IMR-90 (cell line): ENCODE results near the gene CREB5. TPM values are rescaled to one million over a fixed set of nuclear protein-coding genes. Genes with fewer than 3 reads are reported as not detected.

Source experiments
- ATAC-seq: fragments of 200-7000 bp; cut with Tn5 transposase; 2 replicates; pipeline ENCODE4 v1.9.1; 2020; ENCODE audit warnings: low read depth, mild to moderate bottlenecking, moderate library complexity
- BruUV-seq: library from RNA; stranded (reverse); fragments of 400-500 nt; replicated peaks from 2 replicates; lab custom pipeline; 2021; lab: Mats Ljungman, UMichigan
- CTCF ChIA-PET: fragments of 300-600 bp; formaldehyde crosslinking; extraction: SDS; loops from one replicate; lab custom pipeline; 2021; ENCODE audit warnings: antibody characterized with exemption; lab: Yijun Ruan, JAX
- POLR2A ChIA-PET: fragments of 300-600 bp; sonication (Branson Sonifier 250); formaldehyde crosslinking; loops from one replicate; lab custom pipeline; 2022; ENCODE audit warnings: antibody characterized with exemption; ENCODE audit not compliant: unreplicated experiment; lab: Charles Lee
- DNase-seq: peaks from one replicate; pipeline ENCODE4 v3.0.0; 2013
- H2AFZ ChIP-seq: replicated peaks from 2 replicates; pipeline ENCODE3; 2013; ENCODE audit warnings: low read length, mild to moderate bottlenecking; ENCODE audit not compliant: poor library complexity
- H2AK5ac ChIP-seq: 2 replicates; pipeline ENCODE4 v1.6.1; 2013; ENCODE audit warnings: low read depth, low read length, inconsistent platforms
- H2AK9ac ChIP-seq: replicated peaks from 2 replicates; pipeline ENCODE3; 2013; ENCODE audit warnings: mild to moderate bottlenecking, low read depth, low read length, moderate library complexity; ENCODE audit not compliant: poor library complexity
- H2BK120ac ChIP-seq: 2 replicates; pipeline ENCODE4 v1.6.1; 2013; ENCODE audit warnings: low read depth, low read length, inconsistent platforms
- H2BK15ac ChIP-seq: 3 replicates; pipeline ENCODE4 v1.6.1; 2013; ENCODE audit warnings: low read depth, low read length, inconsistent platforms
- H2BK20ac ChIP-seq: 2 replicates; pipeline ENCODE4 v1.6.1; 2013; ENCODE audit warnings: low read depth, mild to moderate bottlenecking, inconsistent platforms, low read length, moderate library complexity
- H2BK5ac ChIP-seq: 2 replicates; pipeline ENCODE4 v1.6.1; 2013; ENCODE audit warnings: mild to moderate bottlenecking, low read depth, low read length, inconsistent platforms; ENCODE audit not compliant: poor library complexity, severe bottlenecking
- H3K14ac ChIP-seq: replicated peaks from 2 replicates; pipeline ENCODE4 v1.6.1; 2013; ENCODE audit warnings: low read depth, low read length, inconsistent platforms
- H3K18ac ChIP-seq: 2 replicates; pipeline ENCODE4 v1.6.1; 2013; ENCODE audit warnings: low read depth, low read length, control low read depth
- H3K23ac ChIP-seq: 2 replicates; pipeline ENCODE4 v1.6.1; 2013; ENCODE audit warnings: low read depth, low read length, inconsistent platforms
- H3K27ac ChIP-seq: 2 replicates; pipeline ENCODE4 v1.5.1; 2013; ENCODE audit warnings: mild to moderate bottlenecking, control low read depth, low read length; ENCODE audit not compliant: insufficient read depth
- H3K27me3 ChIP-seq: 2 replicates; pipeline ENCODE4 v1.6.1; 2013; ENCODE audit warnings: low read length; ENCODE audit not compliant: control insufficient read depth, insufficient read depth
- H3K36me3 ChIP-seq: 2 replicates; pipeline ENCODE4 v1.6.1; 2013; ENCODE audit warnings: low read length, mixed read lengths; ENCODE audit not compliant: control insufficient read depth, insufficient read depth
- H3K4ac ChIP-seq: 2 replicates; pipeline ENCODE4 v1.6.1; 2013; ENCODE audit warnings: low read depth, low read length, inconsistent platforms
- H3K4me1 ChIP-seq: 2 replicates; pipeline ENCODE4 v1.6.1; 2013; ENCODE audit warnings: low read length, mixed read lengths; ENCODE audit not compliant: control insufficient read depth, insufficient read depth
- H3K4me2 ChIP-seq: 2 replicates; pipeline ENCODE4 v1.6.1; 2013; ENCODE audit warnings: low read depth, mild to moderate bottlenecking, control low read depth, low read length, moderate library complexity
- H3K4me3 ChIP-seq: 2 replicates; pipeline ENCODE4 v1.5.1; 2013; ENCODE audit warnings: low read depth, mild to moderate bottlenecking, control low read depth, low read length, moderate library complexity; ENCODE audit not compliant: insufficient read depth
- H3K56ac ChIP-seq: 2 replicates; pipeline ENCODE4 v1.6.1; 2013; ENCODE audit warnings: low read length, inconsistent platforms; ENCODE audit not compliant: insufficient read depth; ENCODE audit errors: extremely low read depth
- H3K79me1 ChIP-seq, 2 experiments: 2 replicates each; pipeline ENCODE4 v1.6.1; 2013; ENCODE audit warnings: low read length in 2 of 2, inconsistent platforms in 1 of 2, low read depth in 1 of 2
- H3K9ac ChIP-seq: 2 replicates; pipeline ENCODE4 v1.6.1; 2013; ENCODE audit warnings: low read depth, low read length, control low read depth
- H3K9me1 ChIP-seq: 2 replicates; pipeline ENCODE4 v1.6.1; 2013; ENCODE audit warnings: low read length, inconsistent platforms; ENCODE audit not compliant: insufficient read depth
- H3K9me3 ChIP-seq: 2 replicates; pipeline ENCODE4 v1.6.1; 2013; ENCODE audit warnings: low read length; ENCODE audit not compliant: control insufficient read depth, insufficient read depth
- H4K20me1 ChIP-seq: 2 replicates; pipeline ENCODE4 v1.6.1; 2013; ENCODE audit warnings: low read length, inconsistent platforms; ENCODE audit not compliant: insufficient read depth
- H4K5ac ChIP-seq: 2 replicates; pipeline ENCODE4 v1.6.1; 2013; ENCODE audit warnings: mild to moderate bottlenecking, low read depth, low read length, control low read depth
- H4K8ac ChIP-seq, 2 experiments: 2 replicates each; pipeline ENCODE4 v1.6.1; 2013; ENCODE audit warnings: low read depth in 2 of 2, low read length in 2 of 2, control low read depth in 1 of 2, inconsistent platforms in 1 of 2
- H4K91ac ChIP-seq: 2 replicates; pipeline ENCODE4 v1.6.1; 2013; ENCODE audit warnings: low read depth, low read length, inconsistent platforms; ENCODE audit not compliant: insufficient read depth
- BHLHE40 ChIP-seq: fragments of 150-350 bp; IDR thresholded peaks from 2 replicates; pipeline ENCODE4 v1.6.1; 2016; ENCODE audit warnings: mild to moderate bottlenecking, low read depth, low read length
- CEBPB ChIP-seq: IDR thresholded peaks from 2 replicates; pipeline ENCODE4 v1.6.1; 2012; ENCODE audit warnings: low read depth, low read length, improper control_type of control experiment
- CHD1 ChIP-seq: IDR thresholded peaks from 2 replicates; pipeline ENCODE4 v1.6.1; 2012; ENCODE audit warnings: low read depth, low read length, improper control_type of control experiment
- FOS ChIP-seq: fragments of 150-350 bp; IDR thresholded peaks from 2 replicates; pipeline ENCODE4 v1.6.1; 2016; ENCODE audit warnings: low read depth, low read length
- MAFK ChIP-seq: IDR thresholded peaks from 2 replicates; pipeline ENCODE4 v1.6.1; 2012; ENCODE audit warnings: low read depth, low read length, improper control_type of control experiment
- MAZ ChIP-seq: IDR thresholded peaks from 2 replicates; pipeline ENCODE4 v1.6.1; 2012; ENCODE audit warnings: low read depth, mild to moderate bottlenecking, low read length, improper control_type of control experiment, moderate library complexity, borderline replicate concordance
- MXI1 ChIP-seq: IDR thresholded peaks from 2 replicates; pipeline ENCODE4 v1.6.1; 2012; ENCODE audit warnings: low read depth, mild to moderate bottlenecking, low read length, moderate library complexity, borderline replicate concordance
- NFE2L2 ChIP-seq: fragments of 150-350 bp; IDR thresholded peaks from 2 replicates; pipeline ENCODE4 v1.6.1; 2016; ENCODE audit warnings: low read depth, mild to moderate bottlenecking, low read length
- POLR2A ChIP-seq: IDR thresholded peaks from 2 replicates; pipeline ENCODE4 v1.6.1; 2012; ENCODE audit warnings: mild to moderate bottlenecking, low read depth, low read length
- RAD21 ChIP-seq: IDR thresholded peaks from 2 replicates; pipeline ENCODE4 v1.6.1; 2012; ENCODE audit warnings: low read length, improper control_type of control experiment
- RCOR1 ChIP-seq: IDR thresholded peaks from 2 replicates; pipeline ENCODE4 v1.6.1; 2012; ENCODE audit warnings: mild to moderate bottlenecking, low read length, improper control_type of control experiment; ENCODE audit not compliant: insufficient replicate concordance
- RFX5 ChIP-seq: IDR thresholded peaks from 2 replicates; pipeline ENCODE4 v1.8.0; 2012; ENCODE audit warnings: low read depth, mild to moderate bottlenecking, low read length, moderate library complexity
- SMC3 ChIP-seq: fragments of 150-350 bp; IDR thresholded peaks from 2 replicates; pipeline ENCODE4 v1.6.1; 2016; ENCODE audit warnings: low read depth, mild to moderate bottlenecking, antibody characterized with exemption, low read length, moderate library complexity
- WGBS, 2 experiments: methylation state at CpG; one replicate each; pipeline versions ENCODE4 v1.1.5 to v1.1.7; 2013; ENCODE audit warnings: missing lambda C conversion rate in 2 of 2; ENCODE audit not compliant: insufficient read length in 1 of 2; ENCODE audit errors: extremely low coverage in 2 of 2; 5-methylcytosine and 5-hydroxymethylcytosine counted together
- dilution Hi-C: fragments of 300-500 bp; cut with HindIII; formaldehyde crosslinking; loops from one replicate; pipeline ENCODE4 v1.14.3; 2018; ENCODE audit warnings: low sequenced_read_pairs; ENCODE audit not compliant: unreplicated experiment
- in situ Hi-C: fragments of 300-500 bp; cut with MboI; formaldehyde crosslinking; loops from 3 replicates; pipeline ENCODE4 v1.14.3; 2019; ENCODE audit warnings: low sequenced_read_pairs, inconsistent platforms, mixed read lengths
- intact Hi-C: fragments of 100-400 bp; cut with micrococcal nuclease; formaldehyde crosslinking; loops from 2 replicates; pipeline ENCODE4 v1.10.0; 2022
- polyA plus RNA-seq, 3 experiments: library from polyadenylated mRNA; depleted of rRNA; stranded (reverse); fragments of >200 nt; gene quantifications; 2 replicates each; pipeline ENCODE4 v1.2.3, GENCODE V29; 2012; ENCODE audit warnings: low replicate concordance in 1 of 3
- total RNA-seq: library from RNA; depleted of rRNA; stranded (reverse); fragments of >200 nt; gene quantifications from 2 replicates; pipeline ENCODE4 v1.2.3, GENCODE V29; 2012
- TF ChIP-seq, protein P1 (sequence below): fragments of 150-350 bp; IDR thresholded peaks from 2 replicates; pipeline ENCODE4 v1.6.1; 2017; ENCODE audit warnings: mild to moderate bottlenecking, antibody characterized with exemption, low read length, low read depth
- TF ChIP-seq, protein P2 (sequence below): conservative IDR thresholded peaks from 2 replicates; pipeline ENCODE4 v1.5.1; 2012; ENCODE audit warnings: mild to moderate bottlenecking, low read depth, low read length, improper control_type of control experiment
- TF ChIP-seq, protein P3 (sequence below): fragments of 150-350 bp; IDR thresholded peaks from 2 replicates; pipeline ENCODE4 v1.6.1; 2016; ENCODE audit warnings: low read depth, mild to moderate bottlenecking, low read length, moderate library complexity, borderline replicate concordance

Gene CREB5
- total and polyA plus RNA-seq, 2 of the 4 experiments (the other 2 are of a cell fraction) = 7.3 to 13.1 TPM

DNA sequence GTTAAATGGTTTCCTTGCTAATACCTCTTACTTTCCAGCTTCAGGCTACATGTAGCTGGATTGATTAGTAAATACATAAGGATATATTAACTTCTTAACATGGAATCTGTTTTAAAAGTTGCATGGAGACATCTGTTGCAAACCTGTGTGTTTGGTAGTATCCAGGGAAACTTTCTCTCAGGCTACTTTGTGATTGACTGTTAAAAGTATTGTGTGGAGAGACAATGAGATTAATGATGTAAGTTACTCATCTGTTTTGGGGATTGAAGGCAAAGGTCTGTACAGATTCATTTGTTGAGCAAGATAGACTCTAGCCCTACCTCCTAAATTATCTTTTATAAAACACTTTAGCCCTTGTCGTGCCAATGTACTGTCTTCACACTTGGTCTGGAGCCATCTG lies 6.6 kb downstream of the CREB5 start:
- no peak overlapping the region for H2AK9ac ChIP-seq
- no peak overlapping the region for H3K27ac ChIP-seq
- ATAC-seq (no peak), DNase-seq (no peak)
- no peak overlapping the region for H3K9ac ChIP-seq
- no TSS peak for BruUV-seq
- H3K23ac ChIP-seq = no peak overlapping the region
- in situ Hi-C loops (no loop called here), intact Hi-C loops (loop anchor here (5.0 kb wide), 1 partner anchor 133 kb away; no protein-coding TSS in a partner anchor), dilution Hi-C loops (no loop called here)
- POLR2A ChIA-PET = no interaction called here
- H3K14ac ChIP-seq = no peak overlapping the region
- no peaks in the 10 kb centered on the region for H3K9me1 ChIP-seq
- H4K20me1 ChIP-seq = no peaks in the 10 kb centered on the region
- no peak overlapping the region for H3K4me2 ChIP-seq
- H2AK5ac ChIP-seq = no peak overlapping the region
- no peak overlapping the region for H3K4me3 ChIP-seq
- no peak overlapping the region for H3K4ac ChIP-seq
- CTCF ChIA-PET = no interaction called here
- H3K4me1 ChIP-seq = peaks cover 4% of the 10 kb centered on the region
- TF ChIP-seq SMC3 (no peak), FOS (no peak), MXI1 (no peak), RFX5 (no peak), RCOR1 (no peak), POLR2A (no peak), CEBPB (no peak), BHLHE40 (no peak), CHD1 (no peak), MAFK (no peak), RAD21 (no peak), NFE2L2 (no peak), MAZ (no peak)
- TF ChIP-seq, protein P1, sequence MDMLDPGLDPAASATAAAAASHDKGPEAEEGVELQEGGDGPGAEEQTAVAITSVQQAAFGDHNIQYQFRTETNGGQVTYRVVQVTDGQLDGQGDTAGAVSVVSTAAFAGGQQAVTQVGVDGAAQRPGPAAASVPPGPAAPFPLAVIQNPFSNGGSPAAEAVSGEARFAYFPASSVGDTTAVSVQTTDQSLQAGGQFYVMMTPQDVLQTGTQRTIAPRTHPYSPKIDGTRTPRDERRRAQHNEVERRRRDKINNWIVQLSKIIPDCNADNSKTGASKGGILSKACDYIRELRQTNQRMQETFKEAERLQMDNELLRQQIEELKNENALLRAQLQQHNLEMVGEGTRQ = no peak
- TF ChIP-seq, protein P2, sequence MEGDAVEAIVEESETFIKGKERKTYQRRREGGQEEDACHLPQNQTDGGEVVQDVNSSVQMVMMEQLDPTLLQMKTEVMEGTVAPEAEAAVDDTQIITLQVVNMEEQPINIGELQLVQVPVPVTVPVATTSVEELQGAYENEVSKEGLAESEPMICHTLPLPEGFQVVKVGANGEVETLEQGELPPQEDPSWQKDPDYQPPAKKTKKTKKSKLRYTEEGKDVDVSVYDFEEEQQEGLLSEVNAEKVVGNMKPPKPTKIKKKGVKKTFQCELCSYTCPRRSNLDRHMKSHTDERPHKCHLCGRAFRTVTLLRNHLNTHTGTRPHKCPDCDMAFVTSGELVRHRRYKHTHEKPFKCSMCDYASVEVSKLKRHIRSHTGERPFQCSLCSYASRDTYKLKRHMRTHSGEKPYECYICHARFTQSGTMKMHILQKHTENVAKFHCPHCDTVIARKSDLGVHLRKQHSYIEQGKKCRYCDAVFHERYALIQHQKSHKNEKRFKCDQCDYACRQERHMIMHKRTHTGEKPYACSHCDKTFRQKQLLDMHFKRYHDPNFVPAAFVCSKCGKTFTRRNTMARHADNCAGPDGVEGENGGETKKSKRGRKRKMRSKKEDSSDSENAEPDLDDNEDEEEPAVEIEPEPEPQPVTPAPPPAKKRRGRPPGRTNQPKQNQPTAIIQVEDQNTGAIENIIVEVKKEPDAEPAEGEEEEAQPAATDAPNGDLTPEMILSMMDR = no peak
- TF ChIP-seq, protein P3, sequence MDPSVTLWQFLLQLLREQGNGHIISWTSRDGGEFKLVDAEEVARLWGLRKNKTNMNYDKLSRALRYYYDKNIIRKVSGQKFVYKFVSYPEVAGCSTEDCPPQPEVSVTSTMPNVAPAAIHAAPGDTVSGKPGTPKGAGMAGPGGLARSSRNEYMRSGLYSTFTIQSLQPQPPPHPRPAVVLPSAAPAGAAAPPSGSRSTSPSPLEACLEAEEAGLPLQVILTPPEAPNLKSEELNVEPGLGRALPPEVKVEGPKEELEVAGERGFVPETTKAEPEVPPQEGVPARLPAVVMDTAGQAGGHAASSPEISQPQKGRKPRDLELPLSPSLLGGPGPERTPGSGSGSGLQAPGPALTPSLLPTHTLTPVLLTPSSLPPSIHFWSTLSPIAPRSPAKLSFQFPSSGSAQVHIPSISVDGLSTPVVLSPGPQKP = no peak
- no peak overlapping the region for H4K91ac ChIP-seq
- H4K8ac ChIP-seq = 0 out of 4 replicates have a peak overlapping the region, but pooled peaks of 1 of the 2 experiments have one; percentile 19
- H2AFZ ChIP-seq = no peak overlapping the region
- H3K18ac ChIP-seq = peak overlapping the region; percentile 42; the same call in 1 of the 2 replicates
- H2BK20ac ChIP-seq = no peak overlapping the region
- H2BK15ac ChIP-seq = no peak overlapping the region
- peaks cover 0 to 9% of the 10 kb centered on the region in 2 experiments; a peak in 1 of 4 replicates for H3K79me1 ChIP-seq
- no peak overlapping the region for H2BK120ac ChIP-seq
- H3K27me3 ChIP-seq = no peaks in the 10 kb centered on the region
- no peak overlapping the region for H3K56ac ChIP-seq
- peak overlapping the region; percentile 3 for H2BK5ac ChIP-seq
- WGBS, 2 experiments = no CpG with 5 or more reads among the region's 1 CpG
- H3K36me3 ChIP-seq = no peaks in the 10 kb centered on the region
- no peaks in the 10 kb centered on the region for H3K9me3 ChIP-seq
- H4K5ac ChIP-seq = peak overlapping the region; percentile 36; the same call in 1 of the 2 replicates
